Measurements from ENCODE around the gene MFAP1. TPM values are rescaled to one million over a fixed set of nuclear protein-coding genes. Genes with fewer than 3 reads are reported as not detected.

MFAP1 gene
- total and polyA plus RNA-seq, 2 experiments from 2014 or later = 24.5 to 34.9 TPM

- Mint-ChIP-seq H3K36me3 (ENCODE audit: low read depth) (peaks cover 89% of the 10 kb centered on the region), H3K4me1 (no peaks in the 10 kb centered on the region), H3K27me3 (ENCODE audit: insufficient read depth, low read depth, poor library complexity) (no peaks in the 10 kb centered on the region), H3K9me3 (no peaks in the 10 kb centered on the region), H3K27ac (no peak overlapping the region), H3K4me3 (no peak overlapping the region)
- TF ChIP-seq ZNF331 (CRISPR knock-in tag; IDR thresholded peaks at IDR 0.05; ENCODE audit: low read depth) (no peak), ZNF114 (CRISPR knock-in tag; IDR thresholded peaks at IDR 0.05) (no peak), EZH2 (IDR thresholded peaks at IDR 0.05; ENCODE audit: low read depth, unreplicated experiment) (no peak), EZH2phosphoT487 (IDR thresholded peaks at IDR 0.05; ENCODE audit: unreplicated experiment) (no peak), JUNB (IDR thresholded peaks at IDR 0.05; ENCODE audit: unreplicated experiment) (no peak), REST (IDR thresholded peaks at IDR 0.05; ENCODE audit: unreplicated experiment) (no peak), STAT1 (IDR thresholded peaks at IDR 0.05; ENCODE audit: unreplicated experiment) (no peak), CREB1 (CRISPR knock-in tag; IDR thresholded peaks at IDR 0.05; ENCODE audit: low read depth) (no peak), POLR2AphosphoS5 (IDR thresholded peaks at IDR 0.05; ENCODE audit: low read depth) (no peak), ZNF462 (CRISPR knock-in tag; IDR thresholded peaks at IDR 0.05) (no peak), ETS1 (IDR thresholded peaks at IDR 0.05) (no peak), CTCF (conservative IDR thresholded peaks at IDR 0.05; ENCODE audit: low read depth in 2 of 2) (no peak), NANOG (IDR thresholded peaks at IDR 0.05; ENCODE audit: borderline replicate concordance) (no peak)
- DNase-seq (ENCODE audit: low spot score) (no peak), ATAC-seq (no peak)
- Histone ChIP-seq H3K36me3 (ENCODE audit: insufficient read depth) (peaks cover 89% of the 10 kb centered on the region), H3F3A (replicated peaks; ENCODE audit: low read depth) (peaks cover 26% of the 10 kb centered on the region; the same call in 1 of the 2 replicates), H3K4me3 (no peak overlapping the region), H3K27ac (ENCODE audit: low read depth) (peak overlapping the region; percentile 42; the same call in 1 of the 2 replicates), H2AFZ (no peak overlapping the region), H4K20me1 (replicated peaks; ENCODE audit: insufficient read depth) (peaks cover 38% of the 10 kb centered on the region), H3K4me2 (no peak overlapping the region), H3K79me2 (replicated peaks; ENCODE audit: insufficient read depth) (peaks cover 15% of the 10 kb centered on the region; the same call in 1 of the 2 replicates), H3K4me1 (ENCODE audit: insufficient read depth) (no peaks in the 10 kb centered on the region), H3K9me2 (ENCODE audit: insufficient read depth) (no peaks in the 10 kb centered on the region), H3K27me3 (ENCODE audit: insufficient read depth) (no peaks in the 10 kb centered on the region)
Measured at GRCh38 chr15:43762824-43763223, 61.7 kb downstream of the MFAP1 start.
